ENCODE results near the gene TMBIM6. TPM values are rescaled to one million over a fixed set of nuclear protein-coding genes. Genes with fewer than 3 reads are reported as not detected.
A peak's percentile ranks its signal among the peaks of the same experiment; 100 is the strongest.

Gene TMBIM6
- total and polyA plus RNA-seq, 9 of the 15 experiments (the other 6 are each of a cell fraction or from before 2014, with no cell fraction given) = 147 to 1,288 (median 352) TPM

- TF ChIP-seq FOXA3 (CRISPR knock-in tag; conservative IDR thresholded peaks at IDR 0.05 in 1 of 2, IDR thresholded peaks at IDR 0.05 in 1 of 2) (peak in 1 of 2 experiments; percentile 69; a peak in 2 of 4 replicates), TFAM (CRISPR knock-in tag; conservative IDR thresholded peaks at IDR 0.05) (no peak)
Measured at GRCh38 chr12:49730568-49731101, 10.7 kb upstream of the TMBIM6 start (continued).

- ChIA-PET CTCF (ENCODE audit: low intra/inter-chr PET ratio) (no interaction called here), POLR2A (no interaction called here)
- in situ Hi-C loops (cut with MboI) (no loop called here), intact Hi-C loops (cut with micrococcal nuclease) (no loop called here)
- TF ChIP-seq, protein P1, sequence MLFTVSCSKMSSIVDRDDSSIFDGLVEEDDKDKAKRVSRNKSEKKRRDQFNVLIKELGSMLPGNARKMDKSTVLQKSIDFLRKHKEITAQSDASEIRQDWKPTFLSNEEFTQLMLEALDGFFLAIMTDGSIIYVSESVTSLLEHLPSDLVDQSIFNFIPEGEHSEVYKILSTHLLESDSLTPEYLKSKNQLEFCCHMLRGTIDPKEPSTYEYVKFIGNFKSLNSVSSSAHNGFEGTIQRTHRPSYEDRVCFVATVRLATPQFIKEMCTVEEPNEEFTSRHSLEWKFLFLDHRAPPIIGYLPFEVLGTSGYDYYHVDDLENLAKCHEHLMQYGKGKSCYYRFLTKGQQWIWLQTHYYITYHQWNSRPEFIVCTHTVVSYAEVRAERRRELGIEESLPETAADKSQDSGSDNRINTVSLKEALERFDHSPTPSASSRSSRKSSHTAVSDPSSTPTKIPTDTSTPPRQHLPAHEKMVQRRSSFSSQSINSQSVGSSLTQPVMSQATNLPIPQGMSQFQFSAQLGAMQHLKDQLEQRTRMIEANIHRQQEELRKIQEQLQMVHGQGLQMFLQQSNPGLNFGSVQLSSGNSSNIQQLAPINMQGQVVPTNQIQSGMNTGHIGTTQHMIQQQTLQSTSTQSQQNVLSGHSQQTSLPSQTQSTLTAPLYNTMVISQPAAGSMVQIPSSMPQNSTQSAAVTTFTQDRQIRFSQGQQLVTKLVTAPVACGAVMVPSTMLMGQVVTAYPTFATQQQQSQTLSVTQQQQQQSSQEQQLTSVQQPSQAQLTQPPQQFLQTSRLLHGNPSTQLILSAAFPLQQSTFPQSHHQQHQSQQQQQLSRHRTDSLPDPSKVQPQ (CRISPR knock-in tag; IDR thresholded peaks at IDR 0.05; ENCODE audit: borderline replicate concordance) = no peak
- TF ChIP-seq CTCF (IDR thresholded peaks at IDR 0.05 in 2 of 3, conservative IDR thresholded peaks at IDR 0.05 in 1 of 3; ENCODE audit: insufficient read depth in 2 of 3, low read depth in 1 of 3, low read length in 3 of 3) = 0 out of 6 replicates have a peak, but pooled peaks of 1 of the 3 experiments have one; percentile 8
- H4K20me1 ChIP-seq (replicated peaks; ENCODE audit: control insufficient read depth, insufficient read depth, low read length) = no peaks in the 10 kb centered on the region
- FAIRE-seq (no peak), DNase-seq (ENCODE audit: extremely low read depth in 1 of 4, low spot score in 3 of 4) (no peak), ATAC-seq (no peak)
- BruUV-seq (replicated peaks) = no TSS peak
- no peaks in the 10 kb centered on the region for H3K79me2 ChIP-seq (ENCODE audit: control insufficient read depth, insufficient read depth, low read length)
- WGBS (ENCODE audit: insufficient coverage, low coverage, missing lambda C conversion rate) = 34% methylated on average over 10 of the region's 10 CpGs
- peaks cover 0 to 20% of the 10 kb centered on the region in 2 experiments; a peak in 3 of 5 replicates for H3K4me1 ChIP-seq (replicated peaks in 1 of 2; ENCODE audit: control insufficient read depth in 2 of 2, insufficient read depth in 2 of 2, low read length in 2 of 2)
- no peaks in the 10 kb centered on the region for H3K27me3 ChIP-seq (ENCODE audit: control insufficient read depth in 2 of 2, insufficient read depth in 2 of 2, low read length in 2 of 2)
- H3K9me3 ChIP-seq (replicated peaks; ENCODE audit: control insufficient read depth, insufficient read depth, low read depth, low read length) = no peaks in the 10 kb centered on the region
- no peaks in the 10 kb centered on the region for H3K36me3 ChIP-seq (ENCODE audit: control insufficient read depth, insufficient read depth, low read length)
- H3K4me3 ChIP-seq = no peak overlapping the region
- no peaks in the 10 kb centered on the region for H3K9me1 ChIP-seq (ENCODE audit: control insufficient read depth, insufficient read depth, low read length)
- H3K4me2 ChIP-seq (ENCODE audit: insufficient read depth, low read length) = no peak overlapping the region
- H3K9ac ChIP-seq (ENCODE audit: insufficient read depth in 1 of 2, low read depth in 2 of 2, low read length in 2 of 2) = no peak overlapping the region
- no peak overlapping the region for H2AFZ ChIP-seq (ENCODE audit: low read depth, low read length)
- H3K27ac ChIP-seq (ENCODE audit: extremely low read depth, low read depth, low read length) = no peak overlapping the region
Measured at GRCh38 chr12:49733219-49734017, 7.9 kb upstream of the TMBIM6 start.

All from K562 (cell line).